ENCODE measurements around the gene RPUSD1. TPM values are rescaled to one million over a fixed set of nuclear protein-coding genes. Genes with fewer than 3 reads are reported as not detected.

The RPUSD1 gene
- total RNA-seq, 1 experiment from 2014 or later, result 48.6 TPM

DNA sequence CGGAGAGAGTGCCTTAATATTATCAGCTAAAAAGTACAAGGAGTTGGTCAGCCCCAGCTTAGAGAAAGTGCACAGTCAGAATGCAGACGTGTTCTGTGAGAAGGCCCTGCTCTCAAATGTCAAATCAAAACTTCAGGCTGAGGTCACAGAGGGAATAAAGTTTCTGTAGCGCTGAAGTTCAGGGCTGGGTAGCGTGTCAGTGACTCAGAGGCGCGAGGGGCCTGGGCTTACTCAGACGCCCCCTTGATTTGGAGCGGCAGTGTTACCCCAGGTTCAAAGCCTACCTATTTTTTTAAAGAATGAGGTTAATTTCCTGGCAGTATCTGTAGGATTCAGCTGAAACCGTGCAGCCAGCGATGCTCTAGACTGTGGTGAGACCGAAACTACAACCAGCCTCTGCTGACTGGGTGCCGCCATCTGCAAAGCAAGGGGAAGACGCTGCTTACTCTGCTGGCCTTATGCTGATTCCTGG, 52.2 kb downstream of the RPUSD1 start:
- Histone ChIP-seq H3K27ac (ENCODE audit: insufficient read length, low read depth, low read length) (no peak overlapping the region), H3K18ac (ENCODE audit: insufficient read length, low read depth, low read length) (no peak overlapping the region), H3K56ac (ENCODE audit: insufficient read length, low read depth, low read length) (no peak overlapping the region), H2AFZ (ENCODE audit: low read length) (no peak overlapping the region), H3K23me2 (ENCODE audit: insufficient read length, low read depth, low read length, poor library complexity, severe bottlenecking) (peaks cover 6% of the 10 kb centered on the region), H3K27me3 (ENCODE audit: insufficient read depth, low read length) (no peaks in the 10 kb centered on the region), H4K20me1 (ENCODE audit: control insufficient read depth, insufficient read depth, insufficient read length) (no peaks in the 10 kb centered on the region), H3K4me1 (ENCODE audit: insufficient read depth, low read length) (peaks cover 2% of the 10 kb centered on the region; the same call in 1 of the 2 replicates), H3K9ac (ENCODE audit: extremely low read depth, insufficient read length, low read length) (no peak overlapping the region), H3K14ac (ENCODE audit: insufficient read depth, low read length) (no peak overlapping the region), H2BK5ac (ENCODE audit: insufficient read length, low read length) (no peak overlapping the region), H4K91ac (ENCODE audit: insufficient read length, low read depth, low read length) (no peak overlapping the region), H3K79me1 (ENCODE audit: insufficient read depth, low read depth, low read length, poor library complexity, severe bottlenecking) (no peaks in the 10 kb centered on the region), H2BK20ac (ENCODE audit: low read depth, low read length, poor library complexity, severe bottlenecking) (no peak overlapping the region), H2BK12ac (ENCODE audit: insufficient read length, low read depth, low read length) (no peak overlapping the region), H3K4ac (ENCODE audit: low read depth, low read length) (no peak overlapping the region), H4K5ac (ENCODE audit: insufficient read length, low read depth, low read length) (no peak overlapping the region), H2BK15ac (ENCODE audit: low read depth, low read length) (no peak overlapping the region), H3K9me3 (ENCODE audit: control insufficient read depth, low read depth, low read length) (no peaks in the 10 kb centered on the region), H4K8ac (replicated peaks; ENCODE audit: insufficient read length, low read depth, low read length) (no peak overlapping the region), H2AK5ac (ENCODE audit: insufficient read length, low read length) (no peak overlapping the region), H3K23ac (ENCODE audit: insufficient read length, low read depth, low read length) (no peak overlapping the region), H3T11ph (ENCODE audit: low read length) (no peak overlapping the region), H3K4me2 (ENCODE audit: insufficient read depth, insufficient read length, low read length) (no peak overlapping the region), H3K79me2 (ENCODE audit: insufficient read depth, low read length) (no peaks in the 10 kb centered on the region), H2BK120ac (ENCODE audit: low read depth, low read length, poor library complexity, severe bottlenecking) (no peak overlapping the region)
- Mint-ChIP-seq H3K9me3 (no peaks in the 10 kb centered on the region), H3K4me3 (no peak overlapping the region), H3K36me3 (ENCODE audit: insufficient read depth in 1 of 3, low read depth in 3 of 3) (peaks cover 5 to 36% (median 29%) of the 10 kb centered on the region in 3 experiments; a peak in 6 of 7 replicates), H3K4me1 (peaks cover 9 to 13% of the 10 kb centered on the region in 2 experiments), H3K27ac (no peak overlapping the region), H3K27me3 (ENCODE audit: low read depth) (no peaks in the 10 kb centered on the region)
- TF ChIP-seq, protein P1, sequence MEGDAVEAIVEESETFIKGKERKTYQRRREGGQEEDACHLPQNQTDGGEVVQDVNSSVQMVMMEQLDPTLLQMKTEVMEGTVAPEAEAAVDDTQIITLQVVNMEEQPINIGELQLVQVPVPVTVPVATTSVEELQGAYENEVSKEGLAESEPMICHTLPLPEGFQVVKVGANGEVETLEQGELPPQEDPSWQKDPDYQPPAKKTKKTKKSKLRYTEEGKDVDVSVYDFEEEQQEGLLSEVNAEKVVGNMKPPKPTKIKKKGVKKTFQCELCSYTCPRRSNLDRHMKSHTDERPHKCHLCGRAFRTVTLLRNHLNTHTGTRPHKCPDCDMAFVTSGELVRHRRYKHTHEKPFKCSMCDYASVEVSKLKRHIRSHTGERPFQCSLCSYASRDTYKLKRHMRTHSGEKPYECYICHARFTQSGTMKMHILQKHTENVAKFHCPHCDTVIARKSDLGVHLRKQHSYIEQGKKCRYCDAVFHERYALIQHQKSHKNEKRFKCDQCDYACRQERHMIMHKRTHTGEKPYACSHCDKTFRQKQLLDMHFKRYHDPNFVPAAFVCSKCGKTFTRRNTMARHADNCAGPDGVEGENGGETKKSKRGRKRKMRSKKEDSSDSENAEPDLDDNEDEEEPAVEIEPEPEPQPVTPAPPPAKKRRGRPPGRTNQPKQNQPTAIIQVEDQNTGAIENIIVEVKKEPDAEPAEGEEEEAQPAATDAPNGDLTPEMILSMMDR (conservative IDR thresholded peaks at IDR 0.05), result no peak
- no CpG with 5 or more reads among the region's 13 CpGs for WGBS (ENCODE audit: extremely low coverage, insufficient read length, low lambda C conversion rate)
- DNase-seq, result no peak

Data from H9 (cell line).